ENCODE measurements around the gene CDH10. TPM values are rescaled to one million over a fixed set of nuclear protein-coding genes. Genes with fewer than 3 reads are reported as not detected.

The CDH10 gene
- total and polyA plus RNA-seq, 4 experiments from 2014 or later, result not detected

DNA sequence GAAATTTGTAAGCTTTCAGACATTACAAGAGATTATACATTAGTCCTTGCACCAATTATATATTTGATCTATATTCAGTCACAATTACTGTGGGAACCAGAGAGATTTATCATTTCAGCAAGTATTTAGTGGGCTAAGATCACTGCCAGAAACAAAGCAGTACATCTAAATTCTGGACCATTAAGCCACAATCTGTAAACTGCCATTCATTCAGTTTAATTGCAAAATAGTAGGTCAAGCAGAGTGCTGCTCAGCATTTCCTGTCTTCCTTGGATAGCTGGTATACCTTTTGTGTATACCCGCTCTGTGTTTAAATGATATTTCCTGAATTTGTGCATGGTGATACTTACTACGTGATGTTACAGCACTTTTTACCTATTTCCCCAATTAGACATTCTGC, 42.6 kb downstream of the CDH10 start:
- Mint-ChIP-seq H3K27me3 (no peaks in the 10 kb centered on the region), H3K4me1 (no peaks in the 10 kb centered on the region), H3K9me3 (peaks cover 3 to 18% (median 9%) of the 10 kb centered on the region in 8 donors), H3K36me3 (no peaks in the 10 kb centered on the region), H3K27ac (no peak overlapping the region), H3K4me3 (no peak overlapping the region)
- intact Hi-C loops (cut with micrococcal nuclease), result no loop called here
- Histone ChIP-seq H3K9me3 (ENCODE audit: control insufficient read depth in 1 of 2, low read length in 2 of 2) (no peaks in the 10 kb centered on the region), H3K27ac (ENCODE audit: low read depth, low read length) (no peak overlapping the region), H3K4me1 (ENCODE audit: insufficient read depth, low read length) (no peaks in the 10 kb centered on the region), H3K27me3 (ENCODE audit: insufficient read depth, low read length) (no peaks in the 10 kb centered on the region), H3K4me3 (ENCODE audit: low read length in 2 of 2) (no peak overlapping the region), H3K36me3 (ENCODE audit: insufficient read depth, low read length) (no peaks in the 10 kb centered on the region)
- CTCF ChIA-PET (ENCODE audit: partially characterized antibody), result no interaction called here
- DNase-seq, result no peak
- POLR2A ChIA-PET (ENCODE audit: partially characterized antibody), result no interaction called here

DNA sequence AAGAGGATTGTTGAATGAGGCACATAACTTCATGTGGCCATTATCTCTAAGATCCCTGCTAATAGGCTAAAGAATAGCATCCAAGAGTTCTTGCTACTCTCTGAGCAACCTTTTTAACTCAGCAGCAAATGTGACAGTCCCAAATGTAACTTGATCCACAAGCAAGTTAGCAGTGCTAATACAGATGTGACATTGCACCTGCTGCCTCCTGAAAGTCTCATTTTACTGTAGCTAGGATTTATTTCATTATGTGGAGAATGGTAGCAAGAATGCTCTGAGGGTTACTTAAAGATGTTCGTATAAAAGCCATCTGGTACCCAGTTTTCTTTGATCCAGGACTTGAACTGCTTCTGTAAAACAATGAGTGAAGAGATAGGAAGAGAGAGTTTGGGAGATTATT, 45.8 kb downstream of the CDH10 start:
- Mint-ChIP-seq H3K36me3 (no peaks in the 10 kb centered on the region), H3K9me3 (peaks cover 0 to 19% (median 12%) of the 10 kb centered on the region in 8 donors), H3K4me1 (no peaks in the 10 kb centered on the region), H3K4me3 (no peak overlapping the region), H3K27me3 (no peaks in the 10 kb centered on the region), H3K27ac (no peak overlapping the region)
- Histone ChIP-seq H3K4me1 (ENCODE audit: insufficient read depth, low read length) (no peaks in the 10 kb centered on the region), H3K4me3 (ENCODE audit: low read length in 2 of 2) (no peak overlapping the region), H3K9me3 (ENCODE audit: control insufficient read depth in 1 of 2, low read length in 2 of 2) (no peaks in the 10 kb centered on the region), H3K27me3 (ENCODE audit: insufficient read depth, low read length) (no peaks in the 10 kb centered on the region), H3K36me3 (ENCODE audit: insufficient read depth, low read length) (no peaks in the 10 kb centered on the region), H3K27ac (ENCODE audit: low read depth, low read length) (no peak overlapping the region)
- ChIA-PET CTCF (ENCODE audit: partially characterized antibody) (no interaction called here), POLR2A (ENCODE audit: partially characterized antibody) (no interaction called here)
- intact Hi-C loops (cut with micrococcal nuclease), result no loop called here
- no peak for DNase-seq

DNA sequence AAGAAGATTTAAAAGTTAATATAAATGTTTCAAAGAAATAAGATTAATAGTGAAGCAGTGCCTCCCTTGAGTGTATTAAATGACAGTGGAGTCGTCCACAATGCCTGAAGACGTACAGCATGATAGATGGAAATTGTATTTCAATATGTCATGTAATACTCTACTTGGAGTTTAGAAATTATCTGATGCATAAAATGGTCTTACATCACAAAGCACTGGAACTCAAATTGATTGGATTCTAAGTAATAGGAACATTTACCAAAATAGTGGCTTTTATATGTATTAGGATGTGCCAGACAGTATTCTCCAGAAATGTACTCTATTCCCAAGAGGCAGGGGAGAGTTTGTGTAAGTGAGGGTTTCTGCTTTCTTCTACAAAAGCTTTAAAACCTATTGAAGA, 49.4 kb downstream of the CDH10 start:
- Mint-ChIP-seq H3K27me3 (no peaks in the 10 kb centered on the region), H3K36me3 (no peaks in the 10 kb centered on the region), H3K27ac (no peak overlapping the region), H3K9me3 (peaks cover 0 to 12% (median 6%) of the 10 kb centered on the region in 8 donors), H3K4me1 (no peaks in the 10 kb centered on the region), H3K4me3 (no peak overlapping the region)
- Histone ChIP-seq H3K36me3 (ENCODE audit: insufficient read depth, low read length) (no peaks in the 10 kb centered on the region), H3K9me3 (ENCODE audit: control insufficient read depth in 1 of 2, low read length in 2 of 2) (no peaks in the 10 kb centered on the region), H3K4me3 (ENCODE audit: low read length in 2 of 2) (no peak overlapping the region), H3K27ac (ENCODE audit: low read depth, low read length) (no peak overlapping the region), H3K27me3 (ENCODE audit: insufficient read depth, low read length) (no peaks in the 10 kb centered on the region), H3K4me1 (ENCODE audit: insufficient read depth, low read length) (no peaks in the 10 kb centered on the region)
- ChIA-PET CTCF (ENCODE audit: partially characterized antibody) (no interaction called here), POLR2A (ENCODE audit: partially characterized antibody) (no interaction called here)
- intact Hi-C loops (cut with micrococcal nuclease), result no loop called here
- DNase-seq, result no peak

DNA sequence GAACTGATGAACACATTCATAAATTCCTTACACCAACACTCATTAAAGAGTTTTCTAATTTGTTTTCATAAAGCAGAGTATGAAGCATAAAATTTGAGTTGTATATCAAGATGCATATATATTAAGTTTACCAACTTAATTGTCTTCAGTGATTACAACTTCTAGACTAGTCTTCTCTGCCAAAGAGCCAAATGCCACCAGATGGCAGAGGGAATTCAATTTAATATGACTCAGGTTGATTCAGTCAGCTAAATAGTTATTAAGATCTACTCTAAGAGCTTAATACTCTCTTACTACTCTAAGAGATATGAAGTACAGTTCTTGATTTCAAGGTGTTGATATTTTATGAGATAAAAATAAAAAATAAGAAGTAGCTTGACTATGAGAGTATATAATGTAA, 53.4 kb downstream of the CDH10 start:
- POLR2A ChIA-PET (ENCODE audit: partially characterized antibody), result no interaction called here
- H3K27ac ChIP-seq (ENCODE audit: low read depth, low read length), result no peak overlapping the region
- no peaks in the 10 kb centered on the region for H3K4me1 ChIP-seq (ENCODE audit: insufficient read depth, low read length)
- no peaks in the 10 kb centered on the region for H3K36me3 ChIP-seq (ENCODE audit: insufficient read depth, low read length)
- intact Hi-C loops (cut with micrococcal nuclease), result no loop called here
- H3K27ac Mint-ChIP-seq, result no peak overlapping the region
- no peaks in the 10 kb centered on the region for H3K4me1 Mint-ChIP-seq
- H3K27me3 Mint-ChIP-seq, result no peaks in the 10 kb centered on the region
- H3K27me3 ChIP-seq (ENCODE audit: insufficient read depth, low read length), result no peaks in the 10 kb centered on the region
- H3K4me3 ChIP-seq (ENCODE audit: low read length in 2 of 2), result no peak overlapping the region
- CTCF ChIA-PET (ENCODE audit: partially characterized antibody), result no interaction called here
- H3K9me3 Mint-ChIP-seq, result peaks cover 0 to 8% (median 5%) of the 10 kb centered on the region in 8 donors
- no peaks in the 10 kb centered on the region for H3K9me3 ChIP-seq (ENCODE audit: control insufficient read depth in 1 of 2, low read length in 2 of 2)
- H3K36me3 Mint-ChIP-seq, result no peaks in the 10 kb centered on the region
- H3K4me3 Mint-ChIP-seq, result no peak overlapping the region
- no peak for DNase-seq

DNA sequence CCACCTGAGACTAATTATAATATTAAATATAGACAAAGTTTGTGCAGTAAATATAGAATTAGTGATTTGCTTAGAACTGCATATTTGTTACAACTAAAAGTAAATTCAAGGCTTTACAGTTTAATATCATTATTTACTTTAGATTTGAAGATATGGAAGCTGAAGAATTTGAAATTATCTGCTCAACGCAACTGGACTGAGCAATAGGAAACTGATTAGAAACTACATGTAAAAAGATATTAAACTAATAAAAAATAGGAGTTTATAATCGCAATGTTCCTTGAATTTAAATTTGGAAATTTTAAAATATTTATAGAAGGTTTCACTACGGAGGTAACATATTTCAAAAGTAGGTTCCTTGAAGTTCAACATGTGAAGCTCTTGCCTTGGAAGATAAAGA, 55.2 kb downstream of the CDH10 start:
- intact Hi-C loops (cut with micrococcal nuclease), result no loop called here
- H3K36me3 Mint-ChIP-seq, result no peaks in the 10 kb centered on the region
- no peaks in the 10 kb centered on the region for H3K27me3 Mint-ChIP-seq
- Histone ChIP-seq H3K27ac (ENCODE audit: low read depth, low read length) (no peak overlapping the region), H3K4me1 (ENCODE audit: insufficient read depth, low read length) (no peaks in the 10 kb centered on the region), H3K4me3 (ENCODE audit: low read length in 2 of 2) (no peak overlapping the region), H3K9me3 (ENCODE audit: control insufficient read depth in 1 of 2, low read length in 2 of 2) (no peaks in the 10 kb centered on the region), H3K27me3 (ENCODE audit: insufficient read depth, low read length) (no peaks in the 10 kb centered on the region), H3K36me3 (ENCODE audit: insufficient read depth, low read length) (no peaks in the 10 kb centered on the region)
- no peak overlapping the region for H3K27ac Mint-ChIP-seq
- peaks cover 0 to 16% (median 7%) of the 10 kb centered on the region in 8 donors for H3K9me3 Mint-ChIP-seq
- no peaks in the 10 kb centered on the region for H3K4me1 Mint-ChIP-seq
- DNase-seq, result no peak
- POLR2A ChIA-PET (ENCODE audit: partially characterized antibody), result no interaction called here
- no peak overlapping the region for H3K4me3 Mint-ChIP-seq
- CTCF ChIA-PET (ENCODE audit: partially characterized antibody), result no interaction called here

DNA sequence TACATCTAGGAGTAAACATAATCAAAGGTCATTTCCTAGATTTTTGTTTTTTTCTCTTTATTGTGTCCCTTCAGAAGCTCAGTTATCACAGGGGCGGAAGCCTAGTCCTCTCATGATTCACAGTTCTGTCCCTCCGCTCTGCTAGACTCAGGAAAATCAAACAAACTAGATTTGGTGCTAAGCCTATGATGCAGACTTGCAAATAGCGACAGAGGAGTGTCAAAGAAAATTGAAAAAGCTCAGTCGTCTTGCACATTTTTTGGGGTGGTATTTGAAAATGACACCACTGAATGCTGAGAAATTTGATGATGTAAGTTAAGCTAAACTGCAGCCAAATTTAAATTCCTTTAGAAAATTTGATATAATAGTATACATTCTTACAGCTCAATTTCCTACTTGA, 59.0 kb downstream of the CDH10 start:
- no peaks in the 10 kb centered on the region for H3K36me3 Mint-ChIP-seq
- H3K4me3 Mint-ChIP-seq, result no peak overlapping the region
- Histone ChIP-seq H3K36me3 (ENCODE audit: insufficient read depth, low read length) (no peaks in the 10 kb centered on the region), H3K4me3 (ENCODE audit: low read length in 2 of 2) (no peak overlapping the region), H3K4me1 (ENCODE audit: insufficient read depth, low read length) (no peaks in the 10 kb centered on the region), H3K27me3 (ENCODE audit: insufficient read depth, low read length) (no peaks in the 10 kb centered on the region), H3K27ac (ENCODE audit: low read depth, low read length) (no peak overlapping the region), H3K9me3 (ENCODE audit: control insufficient read depth in 1 of 2, low read length in 2 of 2) (no peaks in the 10 kb centered on the region)
- H3K27me3 Mint-ChIP-seq, result no peaks in the 10 kb centered on the region
- DNase-seq, result no peak
- POLR2A ChIA-PET (ENCODE audit: partially characterized antibody), result no interaction called here
- no peak overlapping the region for H3K27ac Mint-ChIP-seq
- H3K9me3 Mint-ChIP-seq, result peaks cover 0 to 18% (median 8%) of the 10 kb centered on the region in 8 donors
- intact Hi-C loops (cut with micrococcal nuclease), result no loop called here
- CTCF ChIA-PET (ENCODE audit: partially characterized antibody), result no interaction called here
- H3K4me1 Mint-ChIP-seq, result no peaks in the 10 kb centered on the region

DNA sequence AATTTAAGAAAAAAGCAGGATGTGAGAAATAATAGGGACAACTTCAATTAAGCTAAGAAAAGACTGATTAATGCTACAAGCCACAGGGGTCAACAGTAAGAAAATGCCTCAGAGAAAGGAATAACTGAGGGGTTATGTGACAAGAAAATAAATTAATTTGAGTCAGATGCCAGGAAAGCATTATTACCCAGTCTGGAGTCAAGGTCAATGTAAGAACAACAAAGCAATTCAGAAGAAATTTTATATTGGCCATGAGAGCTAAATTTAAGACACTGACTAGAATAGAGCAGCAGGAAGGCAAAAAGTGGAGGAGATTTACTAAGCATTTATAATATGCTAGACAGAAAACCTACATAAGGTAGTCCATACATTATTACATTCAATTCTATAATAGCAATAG, 73.5 kb downstream of the CDH10 start:
- Histone ChIP-seq H3K4me1 (ENCODE audit: insufficient read depth, low read length) (no peaks in the 10 kb centered on the region), H3K27me3 (ENCODE audit: insufficient read depth, low read length) (no peaks in the 10 kb centered on the region), H3K4me3 (ENCODE audit: low read length in 2 of 2) (no peak overlapping the region), H3K9me3 (ENCODE audit: control insufficient read depth in 1 of 2, low read length in 2 of 2) (peaks cover 0 to 3% of the 10 kb centered on the region in 2 donors), H3K27ac (ENCODE audit: low read depth, low read length) (no peak overlapping the region), H3K36me3 (ENCODE audit: insufficient read depth, low read length) (no peaks in the 10 kb centered on the region)
- Mint-ChIP-seq H3K4me1 (no peaks in the 10 kb centered on the region), H3K27me3 (no peaks in the 10 kb centered on the region), H3K4me3 (no peak overlapping the region), H3K27ac (no peak overlapping the region), H3K36me3 (no peaks in the 10 kb centered on the region), H3K9me3 (peaks cover 0 to 24% (median 8%) of the 10 kb centered on the region in 8 donors)
- CTCF ChIA-PET (ENCODE audit: partially characterized antibody), result no interaction called here
- DNase-seq, result no peak
- POLR2A ChIA-PET (ENCODE audit: partially characterized antibody), result no interaction called here
- intact Hi-C loops (cut with micrococcal nuclease), result no loop called here

DNA sequence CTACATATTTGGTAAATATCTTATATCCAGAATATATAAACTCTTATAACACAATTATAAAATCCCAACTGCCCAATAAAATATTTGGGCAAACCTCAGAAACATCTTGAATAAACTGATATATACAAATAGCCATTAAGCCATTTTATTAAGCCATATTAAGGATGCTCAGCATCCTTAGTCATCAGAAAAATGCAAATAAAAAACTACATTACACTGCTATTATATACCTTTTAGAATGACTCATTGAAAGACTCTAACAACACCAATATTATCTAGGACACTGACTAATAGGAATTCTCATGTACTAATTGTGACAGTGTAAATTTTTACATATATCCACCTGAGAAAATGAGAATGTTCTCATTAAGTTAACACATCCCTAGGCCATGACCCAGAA, 77.8 kb downstream of the CDH10 start:
- Mint-ChIP-seq H3K36me3 (no peaks in the 10 kb centered on the region), H3K4me1 (no peaks in the 10 kb centered on the region), H3K9me3 (peaks cover 0 to 21% (median 8%) of the 10 kb centered on the region in 8 donors), H3K27ac (no peak overlapping the region), H3K4me3 (no peak overlapping the region), H3K27me3 (no peaks in the 10 kb centered on the region)
- no peak overlapping the region for H3K4me3 ChIP-seq (ENCODE audit: low read length in 2 of 2)
- no peaks in the 10 kb centered on the region for H3K36me3 ChIP-seq (ENCODE audit: insufficient read depth, low read length)
- CTCF ChIA-PET (ENCODE audit: partially characterized antibody), result no interaction called here
- POLR2A ChIA-PET (ENCODE audit: partially characterized antibody), result no interaction called here
- intact Hi-C loops (cut with micrococcal nuclease), result no loop called here
- no peaks in the 10 kb centered on the region for H3K27me3 ChIP-seq (ENCODE audit: insufficient read depth, low read length)
- H3K9me3 ChIP-seq (ENCODE audit: control insufficient read depth in 1 of 2, low read length in 2 of 2), result peaks cover 0 to 3% of the 10 kb centered on the region in 2 donors
- H3K4me1 ChIP-seq (ENCODE audit: insufficient read depth, low read length), result no peaks in the 10 kb centered on the region
- DNase-seq, result no peak
- no peak overlapping the region for H3K27ac ChIP-seq (ENCODE audit: low read depth, low read length)

Measured in CD4-positive, alpha-beta memory T cell (primary cell).